Measurements from ENCODE around the gene TMEM218.

Gene TMEM218

DNA sequence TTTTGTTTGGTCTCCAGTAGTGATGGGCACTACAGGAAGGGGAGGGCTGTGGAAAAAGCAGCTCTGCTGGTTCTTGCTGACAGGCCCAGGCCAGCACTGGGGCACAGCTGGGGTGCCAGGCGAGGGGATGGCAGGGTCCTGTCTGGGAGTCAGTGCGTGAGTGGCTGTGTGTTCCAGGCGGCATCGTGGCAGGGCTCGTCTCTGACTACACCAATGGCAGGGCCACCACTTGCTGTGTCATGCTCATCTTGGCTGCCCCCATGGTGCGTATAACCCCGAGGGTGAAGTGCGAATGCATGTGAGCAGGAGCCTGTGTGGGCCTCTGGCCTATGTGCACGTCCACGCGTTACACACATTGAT lies 27.4 kb downstream of the TMEM218 start:
- Histone ChIP-seq H3K4me3 (ENCODE audit: low read depth, low read length) (no peak overlapping the region), H3K27me3 (replicated peaks) (no peaks in the 10 kb centered on the region), H3K36me3 (replicated peaks) (no peaks in the 10 kb centered on the region), H3K27ac (no peak overlapping the region)
- in situ Hi-C loops (cut with HindIII; ENCODE audit: low pct_ligation_motif_present, low sequenced_read_pairs) = no loop called here
- no peak for DNase-seq
- TF ChIP-seq, protein P1, sequence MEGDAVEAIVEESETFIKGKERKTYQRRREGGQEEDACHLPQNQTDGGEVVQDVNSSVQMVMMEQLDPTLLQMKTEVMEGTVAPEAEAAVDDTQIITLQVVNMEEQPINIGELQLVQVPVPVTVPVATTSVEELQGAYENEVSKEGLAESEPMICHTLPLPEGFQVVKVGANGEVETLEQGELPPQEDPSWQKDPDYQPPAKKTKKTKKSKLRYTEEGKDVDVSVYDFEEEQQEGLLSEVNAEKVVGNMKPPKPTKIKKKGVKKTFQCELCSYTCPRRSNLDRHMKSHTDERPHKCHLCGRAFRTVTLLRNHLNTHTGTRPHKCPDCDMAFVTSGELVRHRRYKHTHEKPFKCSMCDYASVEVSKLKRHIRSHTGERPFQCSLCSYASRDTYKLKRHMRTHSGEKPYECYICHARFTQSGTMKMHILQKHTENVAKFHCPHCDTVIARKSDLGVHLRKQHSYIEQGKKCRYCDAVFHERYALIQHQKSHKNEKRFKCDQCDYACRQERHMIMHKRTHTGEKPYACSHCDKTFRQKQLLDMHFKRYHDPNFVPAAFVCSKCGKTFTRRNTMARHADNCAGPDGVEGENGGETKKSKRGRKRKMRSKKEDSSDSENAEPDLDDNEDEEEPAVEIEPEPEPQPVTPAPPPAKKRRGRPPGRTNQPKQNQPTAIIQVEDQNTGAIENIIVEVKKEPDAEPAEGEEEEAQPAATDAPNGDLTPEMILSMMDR (IDR thresholded peaks at IDR 0.05; ENCODE audit: low read depth, low read length, missing control alignments) = no peak

- H3K27me3 ChIP-seq (replicated peaks) = no peaks in the 10 kb centered on the region
- DNase-seq = no peak
- peak overlapping the region; percentile 28 for H3K27ac ChIP-seq
- H3K4me3 ChIP-seq (ENCODE audit: low read depth, low read length) = no peak overlapping the region
- TF ChIP-seq, protein P1 (IDR thresholded peaks at IDR 0.05; ENCODE audit: low read depth, low read length, missing control alignments) = no peak
- H3K36me3 ChIP-seq (replicated peaks) = no peaks in the 10 kb centered on the region
- in situ Hi-C loops (cut with HindIII; ENCODE audit: low pct_ligation_motif_present, low sequenced_read_pairs) = no loop called here
Measured at GRCh38 chr11:125083312-125084056, 27.9 kb downstream of the TMEM218 start.

DNA sequence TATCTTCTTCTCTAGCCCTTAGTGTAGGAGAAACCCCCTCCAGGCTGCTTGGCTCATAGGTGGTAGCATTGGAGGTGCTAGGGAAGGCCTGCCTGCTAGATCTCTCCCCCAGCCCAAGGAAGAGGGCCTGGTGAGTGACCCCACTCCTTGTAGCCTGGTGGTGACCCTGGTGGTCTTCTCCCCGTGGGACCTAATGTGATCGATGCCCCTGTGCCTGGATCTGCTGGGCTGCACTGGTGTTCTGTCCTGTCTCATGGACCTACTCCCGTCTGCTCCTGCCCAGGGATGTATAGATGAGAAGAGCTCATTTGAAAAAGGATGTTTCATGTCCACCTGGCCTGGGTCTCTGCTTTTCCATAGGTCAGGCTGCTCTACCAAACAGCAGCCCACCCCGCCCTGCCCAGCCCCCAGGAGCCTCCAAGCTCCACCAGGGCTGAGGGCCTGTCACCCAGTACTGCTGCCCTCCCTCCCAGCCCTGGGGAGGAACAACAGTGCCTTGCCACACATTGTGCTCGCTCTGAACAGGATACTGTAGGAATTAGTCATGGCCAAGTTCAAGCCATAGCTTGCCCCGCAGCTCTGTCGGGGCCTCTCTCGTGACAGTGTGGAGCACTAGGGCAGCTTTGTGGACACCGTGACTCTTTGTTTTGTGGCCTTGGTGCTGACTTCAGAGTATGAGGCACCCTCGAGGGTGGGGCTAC lies 28.7 kb downstream of the TMEM218 start:
- DNase-seq = peak; percentile 88
- in situ Hi-C loops (cut with HindIII; ENCODE audit: low pct_ligation_motif_present, low sequenced_read_pairs) = no loop called here
- Histone ChIP-seq H3K27me3 (replicated peaks) (no peaks in the 10 kb centered on the region), H3K4me3 (ENCODE audit: low read depth, low read length) (no peak overlapping the region), H3K36me3 (replicated peaks) (no peaks in the 10 kb centered on the region), H3K27ac (no peak overlapping the region)
- TF ChIP-seq, protein P1 (IDR thresholded peaks at IDR 0.05; ENCODE audit: low read depth, low read length, missing control alignments) = no peak

GRCh38 chr11:125082040-125082439 lies 29.4 kb downstream of the TMEM218 start:
- TF ChIP-seq, protein P1 (IDR thresholded peaks at IDR 0.05; ENCODE audit: low read depth, low read length, missing control alignments) = no peak
- no peak for DNase-seq
- Histone ChIP-seq H3K36me3 (replicated peaks) (no peaks in the 10 kb centered on the region), H3K27ac (no peak overlapping the region), H3K27me3 (replicated peaks) (no peaks in the 10 kb centered on the region), H3K4me3 (ENCODE audit: low read depth, low read length) (no peak overlapping the region)
- in situ Hi-C loops (cut with HindIII; ENCODE audit: low pct_ligation_motif_present, low sequenced_read_pairs) = no loop called here

- Histone ChIP-seq H3K4me3 (ENCODE audit: low read depth, low read length) (no peak overlapping the region), H3K27ac (no peak overlapping the region), H3K36me3 (replicated peaks) (no peaks in the 10 kb centered on the region), H3K27me3 (replicated peaks) (no peaks in the 10 kb centered on the region)
- no peak for DNase-seq
- TF ChIP-seq, protein P1 (IDR thresholded peaks at IDR 0.05; ENCODE audit: low read depth, low read length, missing control alignments) = no peak
- in situ Hi-C loops (cut with HindIII; ENCODE audit: low pct_ligation_motif_present, low sequenced_read_pairs) = no loop called here
Measured at GRCh38 chr11:125081098-125081798, 30.2 kb downstream of the TMEM218 start.
